ENCODE results near the gene KLF5.

- TF ChIP-seq RCOR1 (IDR thresholded peaks at IDR 0.05; ENCODE audit: low read length) (no peak), RXRA (IDR thresholded peaks at IDR 0.05; ENCODE audit: borderline replicate concordance, low read depth) (no peak), NRF1 (IDR thresholded peaks at IDR 0.05; ENCODE audit: low read depth, low read length) (no peak), CTCF (IDR thresholded peaks at IDR 0.05) (no peak), REST (IDR thresholded peaks at IDR 0.05; ENCODE audit: low read depth, low read length) (no peak), POLR2AphosphoS5 (IDR thresholded peaks at IDR 0.05; ENCODE audit: low read depth, low read length) (no peak), RFX5 (IDR thresholded peaks at IDR 0.05; ENCODE audit: low read length) (no peak), ZBTB33 (IDR thresholded peaks at IDR 0.05; ENCODE audit: borderline replicate concordance, low read depth) (no peak)
Measured at GRCh38 chr13:73074926-73075325, 16.1 kb downstream of the KLF5 start.
